HL-60 (cell line): Measurements from ENCODE around the gene WIZ.

Experiments
- DNase-seq, 2 experiments: peaks; one replicate each; pipeline ENCODE4 v3.0.0-alpha.2; 2010 to 2020; ENCODE audit warnings: low read depth in 1 of 2, low spot score in 1 of 2
- H3K27ac ChIP-seq: fragments of 250-450 bp; sonication (Bioruptor Pico); replicated peaks from 2 replicates; pipeline ENCODE4 v1.5.1; 2020; ENCODE audit warnings: mild to moderate bottlenecking, moderate library complexity
- H3K27me3 ChIP-seq: fragments of 250-450 bp; sonication (Bioruptor Pico); 2 replicates; pipeline ENCODE4 v1.5.1; 2021; ENCODE audit warnings: mild to moderate bottlenecking, moderate library complexity; ENCODE audit not compliant: insufficient read depth, poor library complexity, severe bottlenecking
- H3K4me3 ChIP-seq: replicated peaks from 2 replicates; pipeline ENCODE4 v1.5.1; 2011; ENCODE audit warnings: mild to moderate bottlenecking, control low read depth, low read length; ENCODE audit not compliant: insufficient read depth
- CTCF ChIP-seq: IDR thresholded peaks from one replicate; pipeline ENCODE4 v1.5.1; 2011; ENCODE audit warnings: low read length, control low read depth, inconsistent platforms; ENCODE audit not compliant: insufficient read depth
- GABPA ChIP-seq: IDR thresholded peaks from 2 replicates; pipeline ENCODE4 v1.6.1; 2012; ENCODE audit warnings: low read depth
- POLR2AphosphoS5 ChIP-seq: IDR thresholded peaks from 2 replicates; pipeline ENCODE4 v1.6.1; 2012; ENCODE audit warnings: low read depth
- REST ChIP-seq: IDR thresholded peaks from 2 replicates; pipeline ENCODE4 v1.6.1; 2012; ENCODE audit warnings: low read depth; ENCODE audit not compliant: insufficient replicate concordance
- SPI1 ChIP-seq: IDR thresholded peaks from 2 replicates; pipeline ENCODE4 v1.6.1; 2012; ENCODE audit warnings: low read depth, mild to moderate bottlenecking, borderline replicate concordance

WIZ gene

GRCh38 chr19:15433519-15434069 is 16.2 kb downstream of the WIZ start:
- DNase-seq: no peak
- H3K27ac ChIP-seq: no peak overlapping the region
- H3K27me3 ChIP-seq: no peaks in the 10 kb centered on the region
- H3K4me3 ChIP-seq: peak overlapping the region; percentile 75
- TF ChIP-seq CTCF: no peak

- peak; percentile 79 to 90 for DNase-seq
- no peaks in the 10 kb centered on the region for H3K27me3 ChIP-seq
- TF ChIP-seq REST (no peak), POLR2AphosphoS5 (peak; percentile 64; the same call in 1 of the 2 replicates)
- peak overlapping the region; percentile 70 for H3K27ac ChIP-seq
- peak overlapping the region; percentile 75 for H3K4me3 ChIP-seq
Measured at GRCh38 chr19:15432629-15433518, 16.9 kb downstream of the WIZ start.

- no peaks in the 10 kb centered on the region for H3K27me3 ChIP-seq
- H3K27ac ChIP-seq: peak overlapping the region; percentile 88
- no peak for DNase-seq
- no peak for TF ChIP-seq POLR2AphosphoS5
- no peak for TF ChIP-seq CTCF
- no peak for TF ChIP-seq SPI1
- TF ChIP-seq GABPA: no peak
- TF ChIP-seq REST: no peak
- peak overlapping the region; percentile 92 for H3K4me3 ChIP-seq
Measured at GRCh38 chr19:15432018-15432494, 17.7 kb downstream of the WIZ start.

GRCh38 chr19:15431396-15432017 is 18.2 kb downstream of the WIZ start:
- TF ChIP-seq CTCF: no peak
- TF ChIP-seq SPI1: no peak
- no peak for TF ChIP-seq GABPA
- TF ChIP-seq REST: no peak
- no peak for TF ChIP-seq POLR2AphosphoS5
- H3K4me3 ChIP-seq: peak overlapping the region; percentile 92
- peak overlapping the region; percentile 88 for H3K27ac ChIP-seq
- DNase-seq: no peak
- H3K27me3 ChIP-seq: no peaks in the 10 kb centered on the region
